NCI-H146 treated with DMSO at 0.1 percent for 48 hours (cell line): ENCODE data around the gene CCDC27.

Experiments used
- DNase-seq: peaks from one replicate; lab custom pipeline; 2025; ENCODE audit not compliant: unreplicated experiment; lab: John Stamatoyannopoulos, UW

CCDC27 gene

DNA sequence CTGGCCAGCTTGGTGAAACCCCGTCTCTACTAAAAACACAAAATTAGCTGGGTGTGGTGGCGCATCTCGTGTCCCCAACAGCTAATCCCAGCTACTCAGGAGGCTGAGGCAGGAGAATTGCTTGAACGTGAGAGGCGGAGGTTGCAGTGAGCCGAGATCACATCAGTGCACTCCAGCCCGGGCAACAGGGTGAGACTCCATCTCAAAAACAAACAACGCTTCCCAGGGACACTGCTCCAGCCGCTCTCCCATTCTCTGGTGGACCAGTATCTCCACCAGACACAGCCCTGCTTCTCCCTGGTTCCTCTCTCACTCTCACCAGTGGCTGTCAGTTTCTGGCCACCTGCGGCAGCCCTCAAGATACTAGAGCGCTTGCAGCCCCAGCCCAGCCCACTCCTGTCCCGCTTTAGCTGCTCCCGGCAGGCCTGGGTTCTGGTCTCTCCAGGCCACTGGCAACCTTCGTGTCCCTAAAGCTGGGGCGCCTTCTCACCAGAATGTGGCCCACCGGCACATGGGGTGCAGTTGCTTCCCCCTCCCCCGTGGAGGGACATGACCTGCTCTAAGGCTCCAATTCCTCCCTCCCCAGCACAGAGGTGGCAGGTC is 65.0 kb downstream of the CCDC27 start:
- DNase-seq, result no peak

DNA sequence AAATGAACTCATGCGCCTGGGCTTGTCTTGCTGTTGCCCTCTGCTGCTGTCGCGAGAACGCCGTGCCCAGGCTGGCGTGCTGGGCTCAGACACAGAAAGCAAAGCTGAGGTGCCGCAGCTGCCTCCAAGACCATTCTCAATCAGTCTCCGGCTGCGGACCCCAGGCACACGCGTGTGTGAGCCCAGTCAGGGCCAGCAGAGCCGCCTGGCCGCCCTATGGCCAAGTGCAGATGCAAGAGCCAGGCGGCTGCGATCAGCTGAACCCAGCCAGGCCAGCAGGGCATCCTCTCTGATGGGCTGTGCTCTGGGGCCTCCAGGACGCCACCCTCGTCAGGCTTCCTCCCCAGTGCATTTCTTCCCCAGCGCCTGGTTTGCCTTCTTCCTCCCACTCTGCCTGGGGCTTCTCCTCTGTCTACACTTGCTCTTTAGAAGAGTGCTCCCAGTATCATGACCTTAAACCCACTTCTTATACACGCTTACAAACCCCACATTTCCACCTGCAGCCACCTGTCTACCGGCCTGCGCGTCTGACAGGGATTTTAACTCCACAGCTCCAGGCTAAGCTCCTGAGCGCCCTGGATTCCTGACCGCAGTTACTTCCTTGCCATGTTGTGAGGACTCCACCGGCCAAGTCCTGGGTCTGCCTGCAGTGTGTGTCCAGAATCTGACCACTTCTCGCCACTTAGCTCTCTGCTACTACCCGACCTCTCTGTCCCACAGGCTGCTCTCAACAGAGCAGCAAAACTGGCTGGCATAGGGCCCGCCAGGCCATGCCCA is 65.8 kb downstream of the CCDC27 start:
- DNase-seq, result no peak

DNA sequence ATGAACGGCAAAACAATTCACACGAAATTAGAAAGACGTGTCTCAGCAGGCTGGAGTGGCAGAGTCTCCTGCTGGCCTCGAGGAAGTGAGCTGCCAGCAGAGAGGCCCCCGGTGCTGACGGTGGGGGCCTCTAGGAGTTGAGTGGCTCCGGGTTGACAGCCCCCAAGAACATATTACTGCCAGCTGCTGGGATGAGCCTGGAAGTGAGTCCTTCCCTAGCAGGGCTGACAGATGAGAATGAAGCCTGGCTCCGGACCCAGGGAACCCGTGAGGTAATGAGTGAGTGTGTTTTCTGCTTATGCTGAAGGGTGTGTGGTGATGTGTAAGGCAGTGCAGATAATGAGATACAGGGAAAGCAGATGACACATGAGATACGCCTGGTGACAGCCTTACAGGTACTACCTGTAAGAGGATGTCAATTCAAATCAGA is 67.5 kb downstream of the CCDC27 start:
- DNase-seq, result no peak

DNA sequence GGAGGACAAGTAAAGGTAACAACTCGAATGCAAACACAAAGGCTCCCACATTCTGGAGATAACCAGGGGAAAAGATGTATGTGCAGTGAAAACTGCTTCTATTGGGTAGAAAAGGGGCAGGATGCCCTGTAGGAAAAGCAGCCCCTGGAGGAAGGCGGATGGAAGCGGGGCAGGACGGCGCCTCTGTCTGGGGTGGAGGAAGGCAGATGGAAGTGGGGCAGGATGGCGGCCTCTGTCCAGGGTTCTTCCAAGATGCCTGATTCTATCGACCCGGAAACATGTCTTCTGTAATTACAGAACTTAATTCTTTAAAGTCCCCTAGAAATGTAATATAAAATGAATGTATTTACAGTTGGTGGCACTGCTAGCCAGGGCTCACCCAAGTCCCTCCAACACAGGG is 68.1 kb downstream of the CCDC27 start:
- no peak for DNase-seq

DNA sequence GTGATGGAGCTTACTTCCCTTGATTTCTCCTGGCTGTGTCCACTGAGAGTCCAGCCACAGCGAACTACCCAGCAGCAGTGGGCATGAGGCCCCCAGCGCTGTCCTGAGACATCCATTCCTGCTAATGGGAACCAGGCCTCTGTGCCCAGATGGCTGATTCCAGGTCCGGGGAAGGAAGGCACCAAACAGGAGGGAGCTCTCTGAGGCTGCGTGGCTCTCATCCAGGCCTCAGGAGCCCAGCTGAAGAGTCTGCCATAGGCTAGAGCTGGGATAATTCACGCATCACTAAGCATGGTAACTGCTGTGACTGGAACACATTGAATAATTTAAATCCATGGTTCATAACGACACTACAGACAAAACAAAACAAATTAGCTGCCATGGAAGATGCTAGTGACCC is 68.8 kb downstream of the CCDC27 start:
- no peak for DNase-seq
